ENCODE measurements around the gene LIPA.

DNA sequence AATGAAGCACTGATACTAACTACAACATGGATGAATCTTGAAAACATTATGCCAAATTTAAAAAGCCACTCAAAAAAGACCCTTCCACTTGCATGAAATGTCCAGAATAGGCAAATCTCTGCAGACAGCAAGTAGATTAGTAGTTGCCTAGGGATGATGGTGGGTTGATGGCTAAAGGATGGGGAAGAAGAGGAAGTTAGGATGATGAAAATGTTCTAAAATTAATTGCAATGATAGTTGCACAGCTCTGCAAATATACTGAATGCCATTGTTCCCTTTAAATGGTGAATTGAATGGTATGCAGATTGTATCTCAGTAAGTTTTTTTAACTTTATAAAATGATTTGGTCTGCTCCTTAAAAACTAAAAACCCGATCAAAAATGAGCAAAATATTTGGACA lies 7.3 kb upstream of the LIPA start:
- TF ChIP-seq, protein P1, sequence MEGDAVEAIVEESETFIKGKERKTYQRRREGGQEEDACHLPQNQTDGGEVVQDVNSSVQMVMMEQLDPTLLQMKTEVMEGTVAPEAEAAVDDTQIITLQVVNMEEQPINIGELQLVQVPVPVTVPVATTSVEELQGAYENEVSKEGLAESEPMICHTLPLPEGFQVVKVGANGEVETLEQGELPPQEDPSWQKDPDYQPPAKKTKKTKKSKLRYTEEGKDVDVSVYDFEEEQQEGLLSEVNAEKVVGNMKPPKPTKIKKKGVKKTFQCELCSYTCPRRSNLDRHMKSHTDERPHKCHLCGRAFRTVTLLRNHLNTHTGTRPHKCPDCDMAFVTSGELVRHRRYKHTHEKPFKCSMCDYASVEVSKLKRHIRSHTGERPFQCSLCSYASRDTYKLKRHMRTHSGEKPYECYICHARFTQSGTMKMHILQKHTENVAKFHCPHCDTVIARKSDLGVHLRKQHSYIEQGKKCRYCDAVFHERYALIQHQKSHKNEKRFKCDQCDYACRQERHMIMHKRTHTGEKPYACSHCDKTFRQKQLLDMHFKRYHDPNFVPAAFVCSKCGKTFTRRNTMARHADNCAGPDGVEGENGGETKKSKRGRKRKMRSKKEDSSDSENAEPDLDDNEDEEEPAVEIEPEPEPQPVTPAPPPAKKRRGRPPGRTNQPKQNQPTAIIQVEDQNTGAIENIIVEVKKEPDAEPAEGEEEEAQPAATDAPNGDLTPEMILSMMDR (conservative IDR thresholded peaks at IDR 0.05; ENCODE audit: low read depth, low read length), result no peak
- TF ChIP-seq EZH2 (IDR thresholded peaks at IDR 0.05; ENCODE audit: borderline replicate concordance, low read depth, low read length, poor library complexity, severe bottlenecking), result no peak

Data from A673 (cell line).